ENCODE results near the gene UBN2.

- TF ChIP-seq, protein P1, sequence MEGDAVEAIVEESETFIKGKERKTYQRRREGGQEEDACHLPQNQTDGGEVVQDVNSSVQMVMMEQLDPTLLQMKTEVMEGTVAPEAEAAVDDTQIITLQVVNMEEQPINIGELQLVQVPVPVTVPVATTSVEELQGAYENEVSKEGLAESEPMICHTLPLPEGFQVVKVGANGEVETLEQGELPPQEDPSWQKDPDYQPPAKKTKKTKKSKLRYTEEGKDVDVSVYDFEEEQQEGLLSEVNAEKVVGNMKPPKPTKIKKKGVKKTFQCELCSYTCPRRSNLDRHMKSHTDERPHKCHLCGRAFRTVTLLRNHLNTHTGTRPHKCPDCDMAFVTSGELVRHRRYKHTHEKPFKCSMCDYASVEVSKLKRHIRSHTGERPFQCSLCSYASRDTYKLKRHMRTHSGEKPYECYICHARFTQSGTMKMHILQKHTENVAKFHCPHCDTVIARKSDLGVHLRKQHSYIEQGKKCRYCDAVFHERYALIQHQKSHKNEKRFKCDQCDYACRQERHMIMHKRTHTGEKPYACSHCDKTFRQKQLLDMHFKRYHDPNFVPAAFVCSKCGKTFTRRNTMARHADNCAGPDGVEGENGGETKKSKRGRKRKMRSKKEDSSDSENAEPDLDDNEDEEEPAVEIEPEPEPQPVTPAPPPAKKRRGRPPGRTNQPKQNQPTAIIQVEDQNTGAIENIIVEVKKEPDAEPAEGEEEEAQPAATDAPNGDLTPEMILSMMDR (IDR thresholded peaks at IDR 0.05), result no peak
- TF ChIP-seq POLR2A (IDR thresholded peaks at IDR 0.05), result no peak
Observed at GRCh38 chr7:139332697-139333359, 101.8 kb downstream of the UBN2 start.

Measured in Peyer's patch (tissue), 4 donors.